Measurements from ENCODE around the gene C5orf63.

Gene C5orf63

DNA sequence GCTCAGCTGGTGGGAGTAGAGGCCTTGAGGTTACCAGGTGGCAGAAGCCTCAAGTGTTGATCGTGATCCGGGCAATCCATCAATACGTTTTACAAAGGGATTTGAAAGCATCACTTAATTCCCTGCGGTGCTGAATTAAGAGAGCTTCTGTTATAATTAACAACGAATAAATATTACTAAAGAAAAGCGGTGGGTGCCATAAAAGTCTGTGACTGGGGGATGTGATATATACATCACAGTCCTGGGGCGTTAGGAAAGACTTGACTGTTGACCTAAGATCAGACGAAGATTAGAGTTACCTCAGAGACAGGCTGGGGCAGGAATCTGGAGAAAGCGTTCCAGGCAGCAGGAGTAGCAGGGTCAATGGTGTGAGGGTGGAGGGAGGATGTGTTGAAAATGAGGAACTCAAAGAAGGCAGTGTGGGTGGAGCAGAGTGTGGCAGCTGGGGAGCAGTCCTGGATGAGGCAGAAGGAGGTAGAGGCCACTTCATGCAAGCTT is 6.7 kb upstream of the C5orf63 start:
- H3K27ac ChIP-seq: peak overlapping the region; percentile 41; the same call in 1 of the 2 replicates
- ChIA-PET CTCF (no interaction called here), POLR2A (ENCODE audit: low non-redundant PET) (no interaction called here)
- TF ChIP-seq, protein P1, sequence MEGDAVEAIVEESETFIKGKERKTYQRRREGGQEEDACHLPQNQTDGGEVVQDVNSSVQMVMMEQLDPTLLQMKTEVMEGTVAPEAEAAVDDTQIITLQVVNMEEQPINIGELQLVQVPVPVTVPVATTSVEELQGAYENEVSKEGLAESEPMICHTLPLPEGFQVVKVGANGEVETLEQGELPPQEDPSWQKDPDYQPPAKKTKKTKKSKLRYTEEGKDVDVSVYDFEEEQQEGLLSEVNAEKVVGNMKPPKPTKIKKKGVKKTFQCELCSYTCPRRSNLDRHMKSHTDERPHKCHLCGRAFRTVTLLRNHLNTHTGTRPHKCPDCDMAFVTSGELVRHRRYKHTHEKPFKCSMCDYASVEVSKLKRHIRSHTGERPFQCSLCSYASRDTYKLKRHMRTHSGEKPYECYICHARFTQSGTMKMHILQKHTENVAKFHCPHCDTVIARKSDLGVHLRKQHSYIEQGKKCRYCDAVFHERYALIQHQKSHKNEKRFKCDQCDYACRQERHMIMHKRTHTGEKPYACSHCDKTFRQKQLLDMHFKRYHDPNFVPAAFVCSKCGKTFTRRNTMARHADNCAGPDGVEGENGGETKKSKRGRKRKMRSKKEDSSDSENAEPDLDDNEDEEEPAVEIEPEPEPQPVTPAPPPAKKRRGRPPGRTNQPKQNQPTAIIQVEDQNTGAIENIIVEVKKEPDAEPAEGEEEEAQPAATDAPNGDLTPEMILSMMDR (conservative IDR thresholded peaks at IDR 0.05; ENCODE audit: low read depth): no peak
- DNase-seq (ENCODE audit: low spot score): peak; percentile 70

GRCh38 chr5:127077366-127077765 is 4.1 kb upstream of the C5orf63 start:
- no peak for DNase-seq (ENCODE audit: low spot score)
- ChIA-PET POLR2A (ENCODE audit: low non-redundant PET) (no interaction called here), CTCF (no interaction called here)
- H3K27ac ChIP-seq: no peak overlapping the region
- TF ChIP-seq, protein P1 (conservative IDR thresholded peaks at IDR 0.05; ENCODE audit: low read depth): no peak

- POLR2A ChIA-PET (ENCODE audit: low non-redundant PET): no interaction called here
- no peak overlapping the region for H3K27ac ChIP-seq
- CTCF ChIA-PET: interaction anchor here (0.7 kb wide), 1 partner anchor 556 kb away, joined by 5 read pairs; no protein-coding TSS in a partner anchor
- TF ChIP-seq, protein P1 (conservative IDR thresholded peaks at IDR 0.05; ENCODE audit: low read depth): no peak
- peak; percentile 24 for DNase-seq (ENCODE audit: low spot score)
These were observed 3.2 kb upstream of the C5orf63 start for GRCh38 chr5:127076315-127077129.

- CTCF ChIA-PET: interaction anchor here (0.6 to 0.7 kb wide), 2 partner anchors 983 to 1499 kb away, joined by 3 to 5 read pairs; no protein-coding TSS in a partner anchor
These were observed 1.2 kb upstream of the C5orf63 start for GRCh38 chr5:127074466-127074865.

DNA sequence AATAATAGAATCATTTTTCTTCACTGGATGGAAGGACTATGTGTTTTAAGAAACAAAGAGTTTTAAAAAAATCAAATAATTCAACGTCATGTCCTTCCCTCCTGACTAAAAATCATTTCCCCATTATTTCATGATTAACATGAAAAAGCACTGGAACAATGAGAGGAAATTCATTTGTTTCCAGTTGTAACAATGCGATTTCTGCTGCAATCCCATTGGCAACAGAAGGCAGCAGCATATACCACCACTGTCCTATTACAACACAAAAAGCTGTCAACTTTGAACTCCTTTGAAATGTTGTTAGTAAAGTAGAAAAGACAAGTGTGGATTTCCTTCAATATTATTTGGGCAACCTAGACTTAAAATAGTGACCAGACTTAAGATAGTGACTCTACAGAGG is 3.1 kb downstream of the C5orf63 start:
- CTCF ChIA-PET: interaction anchor here (0.7 kb wide), 2 partner anchors 9 to 435 kb away, joined by 3 to 4 read pairs; no protein-coding TSS in a partner anchor
- no peak for DNase-seq (ENCODE audit: low spot score)
- TF ChIP-seq, protein P1 (conservative IDR thresholded peaks at IDR 0.05; ENCODE audit: low read depth): no peak
- POLR2A ChIA-PET (ENCODE audit: low non-redundant PET): no interaction called here
- no peak overlapping the region for H3K27ac ChIP-seq

More at GRCh38 chr5:127074466-127074865, 1.2 kb upstream of the C5orf63 start:
- TF ChIP-seq, protein P1 (conservative IDR thresholded peaks at IDR 0.05; ENCODE audit: low read depth): no peak
- DNase-seq (ENCODE audit: low spot score): no peak
- H3K27ac ChIP-seq: no peak overlapping the region
- POLR2A ChIA-PET (ENCODE audit: low non-redundant PET): no interaction called here

DNA sequence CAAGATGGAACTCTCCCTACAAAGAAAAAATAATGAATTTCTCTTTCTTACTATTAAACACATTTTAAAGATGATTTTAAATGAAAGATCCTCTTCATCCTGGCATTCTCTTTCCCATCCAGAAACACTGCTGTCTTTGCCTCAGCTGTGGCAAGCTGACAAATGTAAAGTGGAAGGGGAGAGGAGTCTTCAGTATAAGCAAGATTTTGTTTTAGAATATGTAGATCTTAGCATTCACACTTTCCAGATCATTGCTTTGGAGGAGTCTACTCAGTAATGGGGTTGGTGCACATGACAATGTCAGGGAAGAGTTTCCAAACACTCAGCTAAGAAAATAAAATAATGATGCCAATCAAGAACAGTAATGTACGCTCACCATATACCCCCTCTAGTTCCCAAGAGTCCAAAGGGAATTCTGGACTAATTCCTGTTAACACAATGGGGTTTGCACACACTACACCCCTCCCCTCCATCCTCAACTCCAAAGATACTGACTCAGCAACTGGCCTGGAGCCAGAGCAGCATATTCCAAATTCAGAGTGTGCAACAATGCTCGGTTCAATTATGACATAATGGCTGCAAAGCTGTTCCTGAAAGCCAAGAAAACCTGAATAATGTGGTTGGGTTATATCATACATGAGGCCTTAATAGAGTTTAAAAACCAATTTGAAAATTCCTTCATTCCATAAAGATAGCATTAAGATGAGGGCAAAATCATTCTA is 4.6 kb downstream of the C5orf63 start:
- CTCF ChIA-PET: interaction anchor here (0.6 kb wide), 1 partner anchor 696 kb away, joined by 3 read pairs; no protein-coding TSS in a partner anchor
- POLR2A ChIA-PET (ENCODE audit: low non-redundant PET): no interaction called here

More for the DNA sequence above, 4.6 kb downstream of the C5orf63 start:
- TF ChIP-seq, protein P1 (conservative IDR thresholded peaks at IDR 0.05; ENCODE audit: low read depth): no peak
- H3K27ac ChIP-seq: no peak overlapping the region
- peak; percentile 34 for DNase-seq (ENCODE audit: low spot score)

All from RWPE1 (cell line).